ENCODE measurements around the gene MCIDAS. TPM values are rescaled to one million over a fixed set of nuclear protein-coding genes. Genes with fewer than 3 reads are reported as not detected.

Gene MCIDAS
- total RNA-seq = not detected

DNA sequence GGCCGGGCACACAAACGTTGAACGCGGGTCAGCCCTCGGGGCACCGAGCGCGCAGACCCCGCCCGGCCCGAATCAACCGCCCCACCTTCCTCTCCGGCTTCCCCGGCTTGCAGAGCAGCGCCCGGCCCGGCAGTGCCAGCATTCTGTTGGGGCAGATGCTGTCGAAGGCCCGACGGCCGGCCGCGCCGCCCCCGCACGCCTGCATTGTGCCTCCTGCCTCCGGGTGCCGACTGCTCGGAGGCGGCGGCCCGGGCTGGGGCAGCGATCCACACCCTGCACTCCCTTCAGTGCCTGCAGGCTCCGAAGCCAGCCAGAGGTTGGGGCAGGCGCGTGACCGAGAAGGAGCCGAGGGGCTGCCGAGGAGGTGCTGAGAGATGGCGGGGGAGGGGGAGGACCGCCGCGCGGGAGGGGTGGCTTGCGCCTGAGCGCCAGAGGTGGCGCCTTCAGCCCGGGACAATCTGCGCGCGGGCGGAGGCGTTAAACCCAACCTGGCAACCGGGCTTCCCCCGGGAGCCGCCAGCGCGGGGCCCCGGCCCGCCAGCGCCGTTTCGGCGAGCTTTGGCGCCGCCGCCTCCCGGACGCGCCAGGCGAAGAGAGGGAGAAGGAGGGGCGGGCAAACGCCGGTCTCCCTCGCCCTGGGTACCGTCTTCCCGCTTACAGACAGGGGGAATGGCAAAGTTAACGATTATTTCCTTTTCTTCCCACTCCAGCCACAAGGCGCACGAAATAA is at the start of gene MCIDAS:
Gene MCIDAS (minus strand): TSS at position 382 of the 730 bp plus-strand sequence. CDS start 177 bp downstream, at position 205.
- no peaks in the 10 kb centered on the region for H3K9me3 ChIP-seq
- no peaks in the 10 kb centered on the region for H3K36me3 ChIP-seq
- peaks cover 70 to 77% of the 10 kb centered on the region in 2 donors for H3K27me3 ChIP-seq
- H3K27ac ChIP-seq = no peak within 1 kb of the TSS
- TF ChIP-seq, protein P1, sequence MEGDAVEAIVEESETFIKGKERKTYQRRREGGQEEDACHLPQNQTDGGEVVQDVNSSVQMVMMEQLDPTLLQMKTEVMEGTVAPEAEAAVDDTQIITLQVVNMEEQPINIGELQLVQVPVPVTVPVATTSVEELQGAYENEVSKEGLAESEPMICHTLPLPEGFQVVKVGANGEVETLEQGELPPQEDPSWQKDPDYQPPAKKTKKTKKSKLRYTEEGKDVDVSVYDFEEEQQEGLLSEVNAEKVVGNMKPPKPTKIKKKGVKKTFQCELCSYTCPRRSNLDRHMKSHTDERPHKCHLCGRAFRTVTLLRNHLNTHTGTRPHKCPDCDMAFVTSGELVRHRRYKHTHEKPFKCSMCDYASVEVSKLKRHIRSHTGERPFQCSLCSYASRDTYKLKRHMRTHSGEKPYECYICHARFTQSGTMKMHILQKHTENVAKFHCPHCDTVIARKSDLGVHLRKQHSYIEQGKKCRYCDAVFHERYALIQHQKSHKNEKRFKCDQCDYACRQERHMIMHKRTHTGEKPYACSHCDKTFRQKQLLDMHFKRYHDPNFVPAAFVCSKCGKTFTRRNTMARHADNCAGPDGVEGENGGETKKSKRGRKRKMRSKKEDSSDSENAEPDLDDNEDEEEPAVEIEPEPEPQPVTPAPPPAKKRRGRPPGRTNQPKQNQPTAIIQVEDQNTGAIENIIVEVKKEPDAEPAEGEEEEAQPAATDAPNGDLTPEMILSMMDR (IDR thresholded peaks at IDR 0.05) = no peak
- peaks cover 0 to 43% of the 10 kb centered on the region in 2 donors for H3K4me1 ChIP-seq
- no peak for DNase-seq (ENCODE audit: low spot score)
- peak within 1 kb of the TSS; percentile 10 to 43 for H3K4me3 ChIP-seq

DNA sequence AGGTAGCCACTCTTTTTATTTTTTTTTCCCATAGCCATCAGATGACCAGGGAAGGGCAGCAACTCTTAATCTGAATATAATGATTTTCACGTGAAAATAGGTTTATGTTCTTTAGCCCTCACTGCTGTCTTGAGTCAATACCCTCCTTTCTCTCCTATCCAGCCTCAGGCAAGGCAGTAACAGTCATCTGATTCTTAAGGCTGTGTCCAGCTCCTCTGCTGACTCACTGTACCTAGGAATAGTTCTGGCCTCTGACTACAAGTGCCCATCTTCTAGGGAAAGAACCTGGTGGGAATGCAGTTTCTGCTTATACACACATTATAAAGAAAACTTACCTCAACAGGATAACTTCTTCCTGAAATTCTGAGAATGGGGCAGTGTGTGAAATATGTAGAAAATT is 49.7 kb upstream of the MCIDAS start:
- TF ChIP-seq, protein P1 (IDR thresholded peaks at IDR 0.05) = no peak
- peaks cover 93% of the 10 kb centered on the region for H3K36me3 ChIP-seq

DNA sequence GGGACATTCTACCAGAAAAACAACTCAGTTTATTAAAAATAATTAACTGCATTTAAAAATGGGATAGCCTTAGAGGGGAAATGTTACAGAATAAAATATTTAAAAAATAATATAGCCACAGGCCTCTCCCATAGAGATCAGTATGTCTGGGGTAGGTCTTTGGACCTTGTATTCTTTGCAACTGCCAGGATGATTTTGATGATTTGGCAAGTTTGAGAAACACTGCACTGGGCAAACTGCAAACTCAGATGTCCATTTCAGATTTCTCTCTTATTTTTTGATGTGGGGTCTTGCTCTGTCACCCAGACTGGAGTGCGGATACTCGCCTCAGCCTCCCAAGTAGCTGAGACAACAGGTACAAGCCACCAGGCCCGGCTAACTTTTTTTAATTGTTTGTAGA is 31.2 kb upstream of the MCIDAS start:
- Histone ChIP-seq H3K9me3 (no peaks in the 10 kb centered on the region), H3K4me3 (no peak overlapping the region), H3K4me1 (no peaks in the 10 kb centered on the region), H3K36me3 (peaks cover 67% of the 10 kb centered on the region), H3K27ac (no peak overlapping the region), H3K27me3 (no peaks in the 10 kb centered on the region)
- DNase-seq (ENCODE audit: low spot score) = no peak
- TF ChIP-seq, protein P1 (IDR thresholded peaks at IDR 0.05) = no peak

More for the DNA sequence above, 49.7 kb upstream of the MCIDAS start:
- Histone ChIP-seq H3K4me3 (no peak overlapping the region), H3K27ac (no peak overlapping the region), H3K9me3 (no peaks in the 10 kb centered on the region), H3K27me3 (no peaks in the 10 kb centered on the region), H3K4me1 (no peaks in the 10 kb centered on the region)
- no peak for DNase-seq (ENCODE audit: low spot score)

DNA sequence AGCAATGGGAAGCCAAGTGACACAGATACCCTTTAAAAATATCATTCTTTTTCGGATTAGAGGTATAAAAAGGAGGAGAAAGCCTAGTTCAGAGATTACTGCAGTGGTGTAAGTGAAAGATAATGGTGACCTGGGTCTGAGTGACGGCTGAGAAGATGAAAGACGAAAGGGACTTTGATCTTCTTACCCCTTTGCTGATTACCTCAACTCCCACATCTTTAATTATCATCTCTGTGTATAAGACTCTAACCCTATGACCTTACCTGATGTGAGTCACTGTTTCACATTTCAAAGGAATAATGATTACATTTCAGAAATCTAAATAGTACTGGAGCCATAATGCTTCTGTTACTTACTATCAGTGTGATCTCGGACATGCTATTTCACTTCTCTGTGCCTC is 27.7 kb upstream of the MCIDAS start:
- no peaks in the 10 kb centered on the region for H3K9me3 ChIP-seq
- H3K4me3 ChIP-seq = no peak overlapping the region
- H3K4me1 ChIP-seq = no peaks in the 10 kb centered on the region
- no peak overlapping the region for H3K27ac ChIP-seq
- TF ChIP-seq, protein P1 (IDR thresholded peaks at IDR 0.05) = no peak
- peaks cover 50% of the 10 kb centered on the region for H3K36me3 ChIP-seq
- no peaks in the 10 kb centered on the region for H3K27me3 ChIP-seq
- no peak for DNase-seq (ENCODE audit: low spot score)

DNA sequence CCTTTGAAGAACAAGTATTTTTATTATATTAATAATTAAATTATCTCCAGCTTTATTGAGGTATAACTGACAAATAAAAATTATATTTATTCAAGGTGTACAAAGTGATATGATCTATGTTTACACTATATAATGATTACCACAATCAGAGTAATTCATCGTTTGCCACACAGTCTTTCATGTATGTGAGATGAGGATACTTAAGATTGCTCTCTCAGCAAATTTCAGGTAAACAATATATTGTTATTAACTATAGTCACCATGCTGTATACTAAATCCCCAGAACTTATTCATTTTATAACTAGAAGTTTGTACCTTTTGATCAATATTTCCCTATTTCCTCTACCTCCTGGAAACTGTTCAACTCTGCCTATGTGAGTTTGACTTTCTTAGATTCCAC is 22.9 kb upstream of the MCIDAS start:
- no peak for DNase-seq (ENCODE audit: low spot score)
- H3K27ac ChIP-seq = no peak overlapping the region
- H3K9me3 ChIP-seq = peaks cover 0 to 13% of the 10 kb centered on the region in 2 donors
- no peaks in the 10 kb centered on the region for H3K4me1 ChIP-seq
- no peaks in the 10 kb centered on the region for H3K27me3 ChIP-seq
- TF ChIP-seq, protein P1 (IDR thresholded peaks at IDR 0.05) = no peak
- H3K36me3 ChIP-seq = peaks cover 7% of the 10 kb centered on the region
- H3K4me3 ChIP-seq = no peak overlapping the region

DNA sequence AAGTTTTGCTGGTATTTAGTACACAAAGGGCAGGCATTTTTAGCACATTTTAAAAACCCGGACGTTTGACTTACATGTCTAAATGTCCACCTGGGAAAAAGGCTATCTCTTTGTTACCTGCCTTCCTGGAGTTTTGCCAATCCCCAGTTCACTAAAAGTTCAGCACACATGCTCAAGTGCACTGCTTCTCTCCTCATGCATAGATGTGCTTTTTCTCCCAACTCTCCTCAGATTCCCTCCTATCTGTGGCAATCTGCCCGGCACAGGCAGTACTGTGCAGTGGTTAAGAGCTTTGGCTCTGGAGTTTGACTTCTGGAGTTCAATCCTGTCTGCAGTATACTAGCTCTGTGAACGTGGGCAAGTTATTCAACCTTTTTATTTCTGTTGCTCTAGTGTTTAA is 14.6 kb upstream of the MCIDAS start:
- Histone ChIP-seq H3K27ac (no peak overlapping the region), H3K4me3 (no peak overlapping the region), H3K36me3 (no peaks in the 10 kb centered on the region), H3K27me3 (peaks cover 0 to 5% of the 10 kb centered on the region in 2 donors), H3K9me3 (no peaks in the 10 kb centered on the region), H3K4me1 (no peaks in the 10 kb centered on the region)
- DNase-seq (ENCODE audit: low spot score) = no peak
- TF ChIP-seq, protein P1 (IDR thresholded peaks at IDR 0.05) = no peak

Measured in right atrium auricular region (tissue), 2 donors.